Breast epithelium (tissue), 3 donors: ENCODE data around the gene OR5H1.

Source experiments
- CTCF ChIP-seq, 3 donors: fragments of 450-650 bp; IDR thresholded peaks; one replicate each; pipeline ENCODE4 v1.5.1; 2016 to 2017; ENCODE audit warnings: antibody characterized with exemption in 3 of 3, mild to moderate bottlenecking in 3 of 3, moderate library complexity in 3 of 3
- POLR2A ChIP-seq: fragments of 450-650 bp; IDR thresholded peaks from one replicate; pipeline ENCODE4 v1.6.1; 2016; ENCODE audit warnings: antibody characterized with exemption, mild to moderate bottlenecking, moderate library complexity

- no peak for TF ChIP-seq CTCF (IDR thresholded peaks at IDR 0.05)
- no peak for TF ChIP-seq POLR2A
These were observed 20.5 kb upstream of the OR5H1 start for GRCh38 chr3:98109807-98110549.
